KMS-11 (cell line): ENCODE measurements around the gene NHEJ1.

Source experiments
- H2AFZ ChIP-seq: fragments of 200-600 bp; sonication (generic); 2 replicates; pipeline ENCODE4 v1.6.1; 2016; ENCODE audit warnings: antibody characterized with exemption, mixed run types, low read depth
- H3K27ac ChIP-seq: fragments of 200-600 bp; sonication (generic); 2 replicates; pipeline ENCODE4 v1.6.1; 2016; ENCODE audit warnings: mild to moderate bottlenecking, mixed run types
- H3K27me3 ChIP-seq: fragments of 200-600 bp; sonication (generic); 2 replicates; pipeline ENCODE4 v1.6.1; 2017; ENCODE audit warnings: mild to moderate bottlenecking, low read depth, mixed run types, moderate library complexity; ENCODE audit not compliant: insufficient read depth
- H3K36me3 ChIP-seq: fragments of 200-600 bp; sonication (generic); 2 replicates; pipeline ENCODE4 v1.6.1; 2017; ENCODE audit warnings: mild to moderate bottlenecking, mixed run types; ENCODE audit not compliant: insufficient read depth
- H3K4me1 ChIP-seq: fragments of 200-600 bp; sonication (generic); 2 replicates; pipeline ENCODE4 v1.6.1; 2016; ENCODE audit warnings: mild to moderate bottlenecking, low read depth, mixed run types; ENCODE audit not compliant: poor library complexity, severe bottlenecking
- H3K4me2 ChIP-seq: fragments of 200-600 bp; sonication (generic); 2 replicates; pipeline ENCODE4 v1.7.0; 2016; ENCODE audit warnings: mild to moderate bottlenecking, mixed run types
- H3K4me3 ChIP-seq: fragments of 200-600 bp; sonication (generic); IDR thresholded peaks from 2 replicates; pipeline ENCODE4 v1.6.1; 2017; ENCODE audit warnings: low read depth, low read length, mixed read lengths; ENCODE audit not compliant: insufficient read depth
- H3K79me2 ChIP-seq: fragments of 200-600 bp; sonication (generic); 2 replicates; pipeline ENCODE4 v1.6.1; 2016; ENCODE audit warnings: low read depth, mixed run types; ENCODE audit not compliant: insufficient read depth
- H3K9ac ChIP-seq: fragments of 200-600 bp; sonication (generic); 2 replicates; pipeline ENCODE4 v1.6.1; 2016; ENCODE audit warnings: mild to moderate bottlenecking, mixed run types
- H4K20me1 ChIP-seq: fragments of 200-600 bp; sonication (generic); 2 replicates; pipeline ENCODE4 v1.6.1; 2016; ENCODE audit warnings: mild to moderate bottlenecking, mixed run types; ENCODE audit not compliant: insufficient read depth
- CTCF ChIP-seq: fragments of 200-600 bp; sonication (generic); conservative IDR thresholded peaks from 2 replicates; pipeline ENCODE4 v1.6.1; 2017; ENCODE audit warnings: low read depth, mild to moderate bottlenecking, antibody characterized with exemption, low read length, moderate library complexity, mixed read lengths

Gene NHEJ1

GRCh38 chr2:219087848-219088247 lies 72.8 kb downstream of the NHEJ1 start:
- no peak overlapping the region for H3K4me3 ChIP-seq
- H3K36me3 ChIP-seq, result no peaks in the 10 kb centered on the region
- no peaks in the 10 kb centered on the region for H3K27me3 ChIP-seq
- H3K79me2 ChIP-seq, result no peaks in the 10 kb centered on the region
- no peaks in the 10 kb centered on the region for H4K20me1 ChIP-seq
- H3K27ac ChIP-seq, result no peak overlapping the region
- no peaks in the 10 kb centered on the region for H3K4me1 ChIP-seq
- TF ChIP-seq CTCF, result no peak
- H3K4me2 ChIP-seq, result no peak overlapping the region
- no peak overlapping the region for H2AFZ ChIP-seq
- no peak overlapping the region for H3K9ac ChIP-seq

- H4K20me1 ChIP-seq, result no peaks in the 10 kb centered on the region
- H3K36me3 ChIP-seq, result no peaks in the 10 kb centered on the region
- no peaks in the 10 kb centered on the region for H3K27me3 ChIP-seq
- H3K27ac ChIP-seq, result no peak overlapping the region
- TF ChIP-seq CTCF, result no peak
- no peak overlapping the region for H3K4me2 ChIP-seq
- H3K9ac ChIP-seq, result no peak overlapping the region
- H3K4me3 ChIP-seq, result no peak overlapping the region
- no peak overlapping the region for H2AFZ ChIP-seq
- H3K4me1 ChIP-seq, result no peaks in the 10 kb centered on the region
- no peaks in the 10 kb centered on the region for H3K79me2 ChIP-seq
These were observed 73.3 kb downstream of the NHEJ1 start for GRCh38 chr2:219087361-219087760.

- no peak overlapping the region for H3K9ac ChIP-seq
- H3K36me3 ChIP-seq, result no peaks in the 10 kb centered on the region
- H3K4me2 ChIP-seq, result no peak overlapping the region
- H3K27ac ChIP-seq, result no peak overlapping the region
- H3K27me3 ChIP-seq, result no peaks in the 10 kb centered on the region
- H3K4me3 ChIP-seq, result no peak overlapping the region
- no peaks in the 10 kb centered on the region for H3K79me2 ChIP-seq
- H2AFZ ChIP-seq, result no peak overlapping the region
- no peak for TF ChIP-seq CTCF
- H4K20me1 ChIP-seq, result no peaks in the 10 kb centered on the region
- H3K4me1 ChIP-seq, result no peaks in the 10 kb centered on the region
These were observed 74.4 kb downstream of the NHEJ1 start for GRCh38 chr2:219086196-219086595.

GRCh38 chr2:219084791-219085190 lies 75.8 kb downstream of the NHEJ1 start:
- Histone ChIP-seq H2AFZ (no peak overlapping the region), H3K27me3 (no peaks in the 10 kb centered on the region), H3K27ac (no peak overlapping the region), H3K9ac (no peak overlapping the region), H3K4me1 (no peaks in the 10 kb centered on the region), H3K36me3 (no peaks in the 10 kb centered on the region), H3K4me3 (no peak overlapping the region), H3K79me2 (no peaks in the 10 kb centered on the region), H4K20me1 (no peaks in the 10 kb centered on the region), H3K4me2 (no peak overlapping the region)
- TF ChIP-seq CTCF, result no peak
